GM21786 (cell line): ENCODE measurements around the gene RASSF8.

Experiments
- ATAC-seq: cut with Tn5 transposase; IDR thresholded peaks from one replicate; pipeline ENCODE4 v1.9.1; 2021; ENCODE audit not compliant: unreplicated experiment

The RASSF8 gene

DNA sequence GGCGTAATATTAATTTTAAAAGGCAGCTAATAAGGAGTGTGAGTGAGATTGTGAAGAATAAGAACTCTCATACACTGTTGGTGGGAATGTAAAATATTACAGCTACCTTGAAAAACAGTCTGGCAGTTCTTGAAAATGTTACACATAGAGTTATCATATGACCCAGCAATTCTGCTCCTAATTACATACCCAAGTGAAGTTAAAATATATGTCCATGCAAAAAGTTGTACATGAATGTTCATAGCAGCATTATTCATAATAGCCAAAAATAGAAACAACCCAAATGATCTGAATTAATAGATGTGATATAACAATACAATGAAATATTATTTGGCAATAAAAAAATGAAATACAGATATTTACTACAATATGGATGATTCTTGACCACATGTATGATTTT is 68.2 kb downstream of the RASSF8 start:
- ATAC-seq: no peak

DNA sequence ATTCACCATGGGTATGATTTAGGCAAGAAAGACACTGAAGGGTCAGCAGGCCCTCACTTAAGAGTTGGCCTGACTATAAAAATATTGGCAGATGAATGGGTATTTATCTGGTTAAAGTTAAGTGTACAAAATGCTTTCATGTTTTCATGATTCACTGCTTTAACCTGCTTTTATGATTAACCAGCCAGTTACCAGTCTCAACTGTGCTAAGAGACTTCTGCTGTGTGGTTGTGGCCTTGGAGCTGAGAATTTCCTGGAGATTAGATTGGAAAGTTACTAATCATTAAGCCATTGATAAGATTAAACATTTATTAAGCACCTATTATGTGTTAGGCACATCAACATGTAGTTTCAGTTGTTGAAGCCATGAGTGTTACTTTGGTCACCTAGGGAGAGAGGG is 68.9 kb downstream of the RASSF8 start:
- no peak for ATAC-seq

DNA sequence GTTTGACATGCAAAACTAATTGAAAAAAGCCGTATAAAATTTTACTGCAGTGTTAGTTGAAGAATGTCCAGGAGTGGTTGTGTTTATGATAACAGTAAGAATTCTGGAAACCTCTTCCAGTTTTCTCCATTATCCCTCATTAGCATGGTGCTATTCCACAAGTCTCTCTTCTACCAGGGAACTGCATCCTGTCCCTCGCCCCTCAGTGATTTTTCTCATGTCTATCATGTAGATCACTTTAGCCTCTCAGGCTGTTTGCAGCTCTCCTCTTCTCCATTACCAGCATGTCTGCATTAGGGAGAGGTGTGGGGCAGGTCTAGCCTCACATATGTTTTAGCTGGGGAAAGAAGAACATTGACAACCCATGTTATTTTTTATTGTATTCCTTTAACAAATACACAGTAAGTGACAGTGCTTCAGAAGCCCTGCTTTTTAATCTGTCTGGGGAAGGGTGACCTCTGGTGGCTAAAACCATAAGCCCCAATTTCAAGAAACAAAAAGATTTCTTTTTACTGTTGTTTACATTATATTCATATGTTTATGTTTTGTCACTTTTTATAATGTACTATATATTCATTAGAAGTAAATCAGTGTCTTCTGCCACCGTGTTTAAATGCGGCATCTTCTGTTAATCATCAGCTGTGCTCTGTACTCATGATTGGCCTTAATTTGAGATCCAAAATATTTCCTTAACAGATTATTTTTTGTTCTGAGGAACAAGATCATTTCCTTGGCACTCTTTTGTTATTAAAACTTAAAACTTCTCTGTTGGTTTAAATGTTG is 70.7 kb downstream of the RASSF8 start:
- no peak for ATAC-seq

DNA sequence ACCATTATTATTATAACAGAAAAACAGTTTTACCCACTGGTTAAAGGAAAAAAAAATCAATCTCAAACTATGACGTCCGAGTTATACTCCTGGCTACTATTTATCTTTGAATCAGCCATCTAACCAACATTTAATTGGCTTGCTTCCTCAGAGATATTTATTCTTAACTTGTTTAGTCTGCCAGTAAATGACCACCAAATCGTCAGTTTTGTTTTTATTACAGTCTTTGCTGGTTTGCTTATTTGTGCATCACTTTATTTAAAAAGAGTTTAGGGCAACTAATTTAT is 71.2 kb downstream of the RASSF8 start:
- no peak for ATAC-seq

DNA sequence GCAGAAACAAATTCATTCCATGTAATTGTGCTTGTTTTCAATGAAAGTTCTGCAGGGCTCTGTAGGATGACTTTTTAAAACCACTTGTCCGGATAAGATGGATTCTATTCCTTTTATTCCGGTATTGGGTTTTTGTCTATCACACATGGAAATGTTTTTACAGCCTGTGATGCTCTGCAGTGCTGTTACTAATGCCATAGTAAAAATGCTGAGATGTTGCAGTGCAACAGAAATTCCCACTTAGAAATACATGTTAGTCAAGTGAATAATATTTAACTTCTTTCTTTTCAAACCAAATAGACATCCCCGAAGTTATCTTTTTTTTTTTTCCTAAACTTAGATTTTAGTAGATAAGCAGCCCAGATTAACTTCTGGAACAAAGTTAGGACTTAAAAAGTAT is 71.9 kb downstream of the RASSF8 start:
- no peak for ATAC-seq

DNA sequence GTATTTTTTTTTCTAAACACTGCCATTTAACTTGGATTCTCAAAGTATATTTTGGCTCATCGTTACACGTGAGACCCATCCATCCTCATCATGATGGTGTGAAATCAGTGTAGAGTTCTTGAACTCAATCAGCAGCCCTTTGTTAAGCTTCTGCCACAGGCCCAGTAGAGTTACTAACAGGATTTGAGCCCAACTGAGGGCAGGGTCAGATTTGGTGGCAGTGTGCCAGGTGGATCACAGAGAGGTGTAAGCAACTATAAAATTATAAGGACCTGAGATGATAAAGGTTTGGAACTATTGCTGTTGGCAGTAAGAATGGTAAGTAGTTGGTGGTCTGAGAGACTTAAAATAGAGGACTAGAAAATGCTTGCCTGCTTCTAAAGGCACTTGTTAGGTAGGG is 72.8 kb downstream of the RASSF8 start:
- ATAC-seq: no peak

DNA sequence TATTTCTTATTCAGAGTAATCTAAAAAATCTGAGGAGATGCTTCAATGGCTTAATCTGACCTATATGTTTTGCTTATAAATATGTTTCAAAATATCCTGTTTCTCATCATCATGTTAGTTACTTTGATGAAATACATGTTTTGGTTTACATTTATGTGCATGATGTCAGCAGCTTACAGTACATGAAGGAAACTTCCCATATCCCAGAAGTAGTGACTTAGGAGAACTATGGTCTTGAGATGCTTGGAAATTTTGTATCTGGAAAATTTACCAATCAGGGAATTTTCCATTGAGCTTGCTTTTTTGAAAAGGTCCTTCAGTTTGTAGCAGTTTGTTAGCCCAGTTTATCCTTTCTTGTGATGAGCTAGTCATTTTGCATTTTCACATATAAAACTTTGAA is 73.3 kb downstream of the RASSF8 start:
- ATAC-seq: no peak

DNA sequence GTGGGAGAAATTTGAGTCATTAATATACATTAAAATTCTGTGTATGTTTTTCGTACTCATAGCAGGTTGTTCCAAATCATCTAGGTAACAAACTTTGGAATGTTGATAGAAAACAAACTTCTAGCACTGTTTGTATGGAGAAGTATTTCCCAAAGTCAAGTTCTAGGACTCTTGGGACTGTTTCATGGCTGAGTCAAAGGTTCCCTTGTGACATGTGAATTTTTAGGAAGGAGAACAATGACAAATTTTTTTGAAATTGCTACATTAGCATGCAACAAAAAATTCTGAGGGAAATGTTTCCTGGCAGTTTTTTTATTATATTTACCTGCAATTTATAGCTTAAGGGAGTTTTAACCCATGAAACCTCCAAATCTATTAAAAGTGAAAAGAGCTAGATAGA is 73.8 kb downstream of the RASSF8 start:
- no peak for ATAC-seq

DNA sequence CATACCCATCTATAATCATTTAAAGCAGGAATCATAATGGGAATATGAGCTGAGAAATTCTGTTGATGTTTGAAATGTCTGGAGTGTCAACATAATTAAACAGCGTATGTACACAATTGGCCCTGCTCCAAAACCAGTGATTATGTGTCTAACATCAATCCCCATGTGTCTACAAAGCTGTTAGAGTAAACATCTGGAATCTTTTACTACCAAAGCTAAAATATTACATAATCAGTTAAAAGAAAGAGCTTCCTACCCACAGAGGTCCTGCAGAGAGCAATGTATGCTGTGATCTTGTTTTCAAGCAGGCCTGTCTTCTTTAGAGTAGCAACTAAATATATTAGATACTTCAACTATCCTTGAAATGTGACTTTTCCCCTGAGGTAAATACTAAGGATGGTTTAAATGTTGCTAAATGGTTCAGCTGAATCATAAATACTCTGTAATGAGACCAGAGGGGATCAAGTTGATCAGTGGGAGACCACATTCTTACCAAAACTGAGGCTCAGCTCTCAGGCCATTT is 74.3 kb downstream of the RASSF8 start:
- ATAC-seq: no peak

DNA sequence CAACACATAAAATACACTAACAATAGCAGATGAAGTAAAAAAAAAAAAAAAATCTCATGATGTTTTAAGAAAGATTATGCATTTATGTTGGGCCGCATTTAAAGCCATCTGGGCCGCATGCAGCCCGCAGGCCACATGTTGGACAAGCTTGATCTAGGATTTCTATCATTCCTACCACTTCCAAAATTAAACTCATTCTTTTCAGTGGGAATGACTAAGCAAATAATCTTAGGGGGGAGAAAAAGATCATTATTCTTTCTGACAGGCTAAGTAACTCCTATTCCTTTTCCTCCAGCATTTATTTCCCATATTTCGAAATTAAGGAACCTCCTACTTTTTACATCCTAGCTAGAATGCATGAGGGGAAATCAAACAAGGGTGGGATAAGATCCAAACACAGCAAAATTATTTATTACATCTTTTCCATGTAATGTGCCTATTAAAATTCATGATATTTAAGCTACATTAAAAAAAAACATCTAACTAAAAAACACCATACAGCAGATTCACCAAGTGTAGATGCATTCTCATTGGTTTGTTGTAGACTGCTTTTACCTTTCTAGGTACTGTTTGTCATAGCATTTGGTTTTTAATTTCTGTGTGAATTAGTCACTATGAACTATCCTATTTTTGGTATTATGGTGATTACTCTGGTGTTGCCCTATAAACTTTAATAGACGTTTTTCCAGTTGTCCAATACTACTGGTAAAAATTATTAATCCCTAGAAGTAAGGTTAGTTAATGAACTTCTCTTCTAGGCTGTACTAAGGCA is 76.1 kb downstream of the RASSF8 start:
- no peak for ATAC-seq

DNA sequence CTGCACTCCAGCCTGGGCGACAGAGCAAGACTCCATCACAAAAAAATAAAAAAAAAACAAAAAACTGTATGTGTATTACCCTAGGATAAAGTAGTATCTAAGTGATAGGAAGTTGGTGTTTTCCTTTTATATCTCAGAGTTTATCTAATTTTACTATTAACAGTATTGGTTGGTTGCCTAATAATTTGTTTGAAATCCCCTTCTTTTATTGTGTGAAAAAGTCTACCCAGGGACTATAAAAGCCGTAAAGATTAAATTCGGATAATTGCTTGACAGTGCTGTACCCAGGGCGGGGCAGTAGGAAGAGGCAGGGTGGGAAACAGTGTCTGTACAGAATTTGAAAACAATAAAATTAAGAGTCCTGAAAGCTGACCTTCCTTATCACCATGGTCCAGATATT is 78.4 kb downstream of the RASSF8 start:
- no peak for ATAC-seq

DNA sequence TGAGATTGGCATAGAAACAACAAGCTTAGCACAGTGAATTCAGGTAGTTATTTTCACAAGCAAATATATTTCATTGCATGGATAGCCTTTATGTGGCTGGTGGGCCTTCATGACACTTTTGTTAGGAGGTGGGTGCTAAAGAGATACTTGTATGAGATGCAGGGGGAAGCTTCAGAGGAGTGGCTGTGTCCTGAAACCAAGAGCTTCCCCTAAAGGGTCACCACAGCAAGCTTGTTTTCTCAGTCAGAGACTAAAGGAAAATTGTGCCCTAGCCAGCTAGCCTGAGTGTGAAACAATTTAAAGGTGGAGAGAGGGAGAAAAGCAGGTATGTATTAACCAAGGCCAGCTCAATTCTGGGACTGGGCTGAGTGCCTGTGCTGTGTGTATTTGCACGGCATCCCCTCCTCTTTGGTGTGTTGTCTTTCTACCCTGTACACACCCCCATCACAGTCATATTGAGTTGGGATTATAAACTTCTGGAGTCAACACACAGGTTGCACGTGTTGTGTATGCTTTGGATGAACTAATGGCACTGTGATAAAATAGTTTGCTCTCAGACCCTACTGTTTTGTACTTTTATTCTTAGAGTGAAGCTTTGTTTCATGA is 79.2 kb downstream of the RASSF8 start:
- no peak for ATAC-seq

DNA sequence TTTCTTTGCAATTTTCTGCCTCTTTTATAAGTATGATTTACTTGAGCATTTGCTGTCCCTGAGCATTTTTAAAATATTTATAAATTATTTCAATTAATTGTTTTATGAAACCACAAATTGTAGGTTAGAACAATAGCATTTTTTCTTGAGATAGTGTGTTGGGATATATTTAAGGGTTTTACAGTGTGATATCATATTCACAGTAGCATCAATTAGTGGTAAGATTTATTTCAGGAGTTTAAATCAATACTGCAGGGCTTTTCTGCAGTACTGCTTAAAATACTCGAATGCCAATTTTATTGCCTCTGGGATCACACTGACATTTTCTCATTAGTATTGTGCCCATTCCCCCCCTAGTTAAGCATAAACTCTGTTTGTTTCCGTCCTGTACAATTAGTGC is 84.2 kb downstream of the RASSF8 start:
- ATAC-seq: no peak

DNA sequence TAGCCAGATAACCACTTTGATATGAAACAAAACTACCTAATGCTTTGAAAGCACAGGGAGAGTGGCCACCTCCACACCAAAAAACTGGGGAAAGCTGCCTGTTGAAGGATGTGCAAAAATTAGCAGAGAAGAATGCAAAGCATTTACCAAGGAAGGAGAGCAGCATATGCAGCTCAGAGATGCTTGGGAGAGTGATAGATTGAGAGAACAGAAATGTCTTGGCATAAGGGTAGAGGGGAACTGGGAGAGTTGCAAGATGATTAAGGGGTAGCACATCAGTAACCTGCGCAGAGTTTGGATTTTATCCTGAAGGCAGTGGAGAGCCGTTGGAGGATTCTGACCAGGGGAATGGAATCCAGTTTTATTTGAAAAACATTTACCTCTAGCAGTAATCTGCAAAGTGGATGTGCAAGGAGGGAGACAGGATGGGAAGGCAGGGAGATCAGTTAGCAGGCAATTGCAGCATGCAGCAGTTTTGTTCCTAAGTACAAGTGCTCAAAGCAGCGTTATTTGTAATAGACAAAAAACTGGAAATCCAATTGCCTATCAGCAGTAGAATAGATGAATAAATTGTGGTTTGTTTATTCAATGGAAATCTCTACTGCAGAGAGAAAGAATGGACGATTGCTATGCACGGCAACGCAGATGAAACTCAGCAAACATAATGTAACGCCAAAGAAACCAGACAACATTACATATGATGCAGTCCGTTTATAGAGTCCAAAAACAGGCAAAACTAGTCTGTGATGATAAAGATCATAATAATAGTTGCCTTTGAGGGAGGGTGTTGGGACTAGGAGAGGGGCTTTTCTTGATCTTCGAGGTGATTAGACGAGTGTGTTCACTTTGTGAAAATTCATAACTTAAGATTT is 84.9 kb downstream of the RASSF8 start:
- ATAC-seq: no peak

DNA sequence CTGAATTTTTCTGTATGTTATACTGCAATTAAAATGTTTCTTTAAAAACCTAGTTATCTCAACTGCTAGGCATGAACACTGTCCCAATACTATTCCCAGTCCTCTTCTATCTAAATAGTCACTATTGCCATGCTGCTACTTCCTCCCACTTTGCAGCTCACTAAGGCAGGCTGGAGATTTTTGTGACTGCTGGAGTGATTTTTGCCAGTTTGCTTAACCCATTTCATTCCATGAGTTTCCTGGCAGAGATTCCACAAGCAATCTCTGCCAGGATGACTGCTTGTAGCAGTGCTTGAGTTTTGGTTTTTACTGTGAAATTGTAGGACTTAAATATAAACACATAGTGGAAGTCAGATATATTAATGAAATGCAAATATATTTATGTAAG is 85.5 kb downstream of the RASSF8 start:
- no peak for ATAC-seq

DNA sequence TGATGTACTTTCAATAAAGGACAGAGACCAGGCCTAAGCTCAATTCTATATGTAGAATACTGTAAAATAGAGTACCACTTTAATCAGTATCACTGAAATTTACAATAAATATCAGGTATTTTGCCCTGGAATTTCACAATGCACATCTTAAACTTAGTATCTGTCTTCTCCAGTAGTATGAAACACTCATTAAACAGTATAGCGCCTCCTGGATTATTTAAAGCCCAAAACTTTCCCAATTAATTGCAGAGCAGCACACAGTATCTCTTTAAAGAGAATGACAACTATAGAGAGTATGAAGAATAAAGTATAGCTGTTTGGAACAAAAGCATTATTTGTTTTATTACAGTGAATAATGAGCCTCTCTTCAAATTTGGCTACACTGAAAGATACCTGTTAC is 86.1 kb downstream of the RASSF8 start:
- no peak for ATAC-seq

DNA sequence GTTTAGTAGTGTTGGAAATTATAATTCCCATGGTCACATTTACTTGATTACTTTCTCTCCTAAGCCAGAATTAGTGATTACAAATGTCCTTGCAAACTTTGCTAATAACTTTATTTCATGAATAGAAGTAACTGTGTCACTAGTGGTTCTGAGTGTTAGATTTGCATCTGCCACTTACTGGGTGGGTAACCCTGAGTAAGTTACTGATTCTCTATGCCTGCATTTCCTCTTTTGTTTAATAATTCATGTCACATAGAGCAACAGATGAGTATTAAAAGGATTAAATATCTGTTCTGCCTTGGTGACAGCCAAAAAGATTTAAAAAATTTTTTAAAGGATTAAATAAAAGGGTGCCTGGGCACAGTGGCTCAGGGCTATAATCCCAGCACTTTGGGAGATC is 87.7 kb downstream of the RASSF8 start:
- ATAC-seq: no peak

DNA sequence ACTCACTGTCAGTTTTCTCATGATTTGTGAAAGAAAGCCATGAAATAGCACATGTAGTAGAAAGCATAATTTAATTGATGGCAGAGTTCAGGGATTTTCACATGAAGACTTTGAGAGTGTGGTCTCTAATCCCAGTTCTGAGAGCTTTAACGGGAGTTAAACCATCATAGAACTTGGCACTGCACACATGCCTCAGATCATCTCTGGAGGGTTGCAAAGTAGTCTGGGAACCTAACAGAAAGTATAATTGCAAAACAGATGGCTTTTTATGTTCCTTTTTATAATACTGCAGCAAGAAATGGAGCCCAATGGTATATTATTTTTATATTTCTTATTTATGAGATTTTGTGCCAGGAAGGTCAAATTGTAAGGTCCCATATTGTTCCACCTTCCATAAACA is 88.4 kb downstream of the RASSF8 start:
- ATAC-seq: no peak

DNA sequence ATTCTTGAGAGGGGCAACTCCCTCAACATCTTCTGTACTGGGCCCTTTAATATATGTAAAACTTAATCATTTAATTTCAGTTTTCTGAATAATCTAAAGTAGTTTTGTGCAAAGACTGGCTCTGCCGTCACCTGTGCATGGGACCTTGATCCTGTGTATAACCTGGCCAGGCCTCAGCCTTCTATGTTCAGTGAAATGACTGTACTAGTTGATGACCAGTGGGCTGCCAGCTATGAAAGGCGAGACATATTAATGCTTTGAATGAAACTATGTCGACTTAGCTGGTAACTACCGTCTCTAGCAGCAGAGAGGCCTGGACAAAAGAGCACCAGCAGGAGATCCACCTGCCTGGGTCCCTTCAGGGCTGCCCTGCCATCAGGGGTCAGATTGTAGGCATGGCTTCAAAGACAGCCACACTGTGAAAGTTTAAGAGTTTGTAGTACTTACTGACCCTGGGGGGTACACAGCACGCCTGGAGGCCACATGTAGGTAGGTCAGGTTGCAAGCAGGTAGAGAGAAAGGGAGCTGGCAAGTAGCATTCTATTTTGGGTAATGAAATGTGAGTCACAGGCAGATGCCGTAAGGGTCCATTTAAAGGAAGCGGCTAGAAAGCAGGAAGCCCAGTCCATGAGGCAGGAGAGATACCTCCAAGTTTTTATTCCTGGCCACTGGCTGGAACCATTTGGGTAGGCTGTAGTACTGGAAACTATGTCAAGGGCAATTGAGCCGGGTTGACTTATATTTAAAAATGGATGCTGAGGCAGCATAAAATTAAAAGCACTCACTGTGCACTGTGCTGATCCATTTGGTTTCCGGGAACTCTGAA is 89.1 kb downstream of the RASSF8 start:
- ATAC-seq: no peak

DNA sequence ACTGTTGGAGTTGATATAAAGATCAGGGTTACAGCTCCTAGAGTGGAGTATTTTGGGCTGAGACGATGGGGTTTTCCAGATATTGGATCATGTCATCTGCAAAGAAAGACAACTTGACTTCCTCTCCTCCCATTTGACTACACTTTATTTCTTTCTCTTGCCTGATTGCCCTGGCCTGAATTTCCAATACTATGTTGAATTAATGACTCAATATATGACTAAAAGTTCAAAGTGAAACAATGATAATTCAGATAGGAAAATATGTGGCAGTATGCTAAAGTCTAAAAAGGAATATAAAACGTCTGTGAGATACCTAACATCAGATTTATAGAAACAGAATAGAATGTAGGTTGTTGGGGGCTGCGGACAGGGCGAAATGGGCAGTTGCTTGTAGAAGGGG is 94.2 kb downstream of the RASSF8 start:
- no peak for ATAC-seq
